GM23338 (cell line): ENCODE measurements around the gene PCSK5.

ENCODE experiments used
- CTCF ChIP-seq, 2 experiments: fragments of 200-600 bp in 1 of 2; sonication (generic) in 1 of 2; conservative IDR thresholded peaks; 2 replicates each; pipeline versions ENCODE4 v1.5.1 to v1.6.1; 2016 to 2017; ENCODE audit warnings: antibody characterized with exemption in 2 of 2, low read depth in 2 of 2, mild to moderate bottlenecking in 2 of 2, moderate library complexity in 1 of 2
- TF ChIP-seq, protein P1 (sequence below): IDR thresholded peaks from one replicate; pipeline ENCODE4 v1.6.1; 2018; ENCODE audit warnings: antibody characterized with exemption; ENCODE audit not compliant: unreplicated experiment

GRCh38 chr9:76400534-76401096 lies 510.1 kb downstream of the PCSK5 start:
- TF ChIP-seq CTCF (conservative IDR thresholded peaks at IDR 0.05; ENCODE audit: low read depth in 2 of 2), result no peak
- TF ChIP-seq, protein P1, sequence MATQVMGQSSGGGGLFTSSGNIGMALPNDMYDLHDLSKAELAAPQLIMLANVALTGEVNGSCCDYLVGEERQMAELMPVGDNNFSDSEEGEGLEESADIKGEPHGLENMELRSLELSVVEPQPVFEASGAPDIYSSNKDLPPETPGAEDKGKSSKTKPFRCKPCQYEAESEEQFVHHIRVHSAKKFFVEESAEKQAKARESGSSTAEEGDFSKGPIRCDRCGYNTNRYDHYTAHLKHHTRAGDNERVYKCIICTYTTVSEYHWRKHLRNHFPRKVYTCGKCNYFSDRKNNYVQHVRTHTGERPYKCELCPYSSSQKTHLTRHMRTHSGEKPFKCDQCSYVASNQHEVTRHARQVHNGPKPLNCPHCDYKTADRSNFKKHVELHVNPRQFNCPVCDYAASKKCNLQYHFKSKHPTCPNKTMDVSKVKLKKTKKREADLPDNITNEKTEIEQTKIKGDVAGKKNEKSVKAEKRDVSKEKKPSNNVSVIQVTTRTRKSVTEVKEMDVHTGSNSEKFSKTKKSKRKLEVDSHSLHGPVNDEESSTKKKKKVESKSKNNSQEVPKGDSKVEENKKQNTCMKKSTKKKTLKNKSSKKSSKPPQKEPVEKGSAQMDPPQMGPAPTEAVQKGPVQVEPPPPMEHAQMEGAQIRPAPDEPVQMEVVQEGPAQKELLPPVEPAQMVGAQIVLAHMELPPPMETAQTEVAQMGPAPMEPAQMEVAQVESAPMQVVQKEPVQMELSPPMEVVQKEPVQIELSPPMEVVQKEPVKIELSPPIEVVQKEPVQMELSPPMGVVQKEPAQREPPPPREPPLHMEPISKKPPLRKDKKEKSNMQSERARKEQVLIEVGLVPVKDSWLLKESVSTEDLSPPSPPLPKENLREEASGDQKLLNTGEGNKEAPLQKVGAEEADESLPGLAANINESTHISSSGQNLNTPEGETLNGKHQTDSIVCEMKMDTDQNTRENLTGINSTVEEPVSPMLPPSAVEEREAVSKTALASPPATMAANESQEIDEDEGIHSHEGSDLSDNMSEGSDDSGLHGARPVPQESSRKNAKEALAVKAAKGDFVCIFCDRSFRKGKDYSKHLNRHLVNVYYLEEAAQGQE, result no peak
